Measurements from ENCODE around the gene ZNF750.
A peak's percentile ranks its signal among the peaks of the same experiment; 100 is the strongest.

Gene ZNF750

GRCh38 chr17:82883419-82884031 lies 43.7 kb upstream of the ZNF750 start:
- Histone ChIP-seq H3K27ac (no peak overlapping the region), H3K4me3 (ENCODE audit: low read depth, low read length) (no peak overlapping the region), H3K36me3 (peaks cover 66% of the 10 kb centered on the region), H3K9me3 (ENCODE audit: severe bottlenecking) (no peaks in the 10 kb centered on the region), H3K27me3 (ENCODE audit: insufficient read depth, low read depth, severe bottlenecking) (no peaks in the 10 kb centered on the region)
- TF ChIP-seq CTCF (IDR thresholded peaks at IDR 0.05; ENCODE audit: low read depth, low read length) = no peak
- DNase-seq = no peak

DNA sequence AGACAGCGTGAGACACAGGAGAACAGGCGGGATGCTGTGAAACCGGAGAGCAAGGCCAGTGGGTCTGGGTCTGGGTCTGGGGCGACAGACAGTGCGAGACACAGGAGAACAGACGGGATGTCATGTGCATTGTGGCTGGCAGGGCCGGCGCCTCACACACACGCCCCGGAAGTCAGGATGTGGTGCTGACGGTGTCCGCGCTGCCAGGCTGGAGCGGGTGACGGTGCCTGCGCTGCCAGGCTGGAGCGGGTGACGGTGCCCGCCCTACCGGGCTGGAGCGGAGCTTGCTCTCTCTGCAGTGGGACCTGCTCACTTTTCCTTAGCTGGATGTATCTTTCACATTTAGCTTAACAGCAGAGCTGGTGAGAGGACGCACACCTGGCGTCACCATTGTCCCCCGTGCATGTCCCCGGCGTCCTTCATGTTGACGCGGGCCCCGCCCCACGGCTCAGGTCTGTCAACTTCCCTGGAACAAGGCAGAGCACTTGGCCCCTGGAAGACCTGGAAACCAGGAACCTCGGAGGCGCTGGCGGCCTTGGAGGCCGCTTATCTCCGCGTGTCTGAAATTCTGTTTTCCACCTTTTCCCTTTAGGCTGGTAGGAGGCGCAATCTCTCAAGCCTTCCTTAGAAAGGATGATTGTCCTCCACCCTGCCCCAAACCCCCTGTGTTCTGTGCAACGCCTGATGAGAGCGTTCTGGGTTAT lies 43.0 kb upstream of the ZNF750 start:
- H3K9me3 ChIP-seq (ENCODE audit: severe bottlenecking) = no peaks in the 10 kb centered on the region
- H3K4me3 ChIP-seq (ENCODE audit: low read depth, low read length) = no peak overlapping the region
- no peaks in the 10 kb centered on the region for H3K27me3 ChIP-seq (ENCODE audit: insufficient read depth, low read depth, severe bottlenecking)
- TF ChIP-seq CTCF (IDR thresholded peaks at IDR 0.05; ENCODE audit: low read depth, low read length) = no peak
- peak overlapping the region; percentile 5; the same call in 1 of the 2 replicates for H3K27ac ChIP-seq
- peaks cover 72% of the 10 kb centered on the region for H3K36me3 ChIP-seq
- DNase-seq = no peak

- no peak overlapping the region for H3K4me3 ChIP-seq (ENCODE audit: low read depth, low read length)
- no peaks in the 10 kb centered on the region for H3K9me3 ChIP-seq (ENCODE audit: severe bottlenecking)
- no peak for TF ChIP-seq CTCF (IDR thresholded peaks at IDR 0.05; ENCODE audit: low read depth, low read length)
- H3K27me3 ChIP-seq (ENCODE audit: insufficient read depth, low read depth, severe bottlenecking) = no peaks in the 10 kb centered on the region
- H3K27ac ChIP-seq = peak overlapping the region; percentile 5; the same call in 1 of the 2 replicates
- H3K36me3 ChIP-seq = peaks cover 66% of the 10 kb centered on the region
- peak; percentile 75 for DNase-seq
Measured at GRCh38 chr17:82881900-82882714, 42.3 kb upstream of the ZNF750 start.

DNA sequence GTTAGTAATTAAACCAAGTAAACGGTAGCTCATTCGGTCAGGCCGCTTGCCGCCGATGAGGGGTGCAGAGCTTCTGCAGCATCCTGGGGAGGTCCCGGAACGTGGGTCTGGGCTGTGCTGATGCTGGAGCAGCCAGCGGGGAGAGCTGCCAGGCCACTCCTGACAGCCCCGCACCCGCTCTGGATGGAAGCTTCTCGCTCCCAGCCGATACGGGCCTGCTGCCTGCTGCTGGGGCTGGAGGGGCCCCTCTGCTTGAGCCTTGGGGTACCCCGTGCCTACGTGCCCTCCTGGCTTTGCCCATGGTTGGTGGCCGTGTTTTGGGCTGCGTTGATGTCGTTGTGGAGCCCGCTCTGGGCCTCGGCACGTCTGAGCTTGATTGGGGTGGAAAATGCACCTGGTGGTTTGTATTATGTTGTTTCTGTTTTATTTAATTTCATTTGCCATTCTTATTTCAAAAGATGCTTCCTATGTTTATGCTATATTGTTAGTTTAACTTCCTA lies 41.6 kb upstream of the ZNF750 start:
- no peak overlapping the region; the same call in 1 of the 2 replicates for H3K27ac ChIP-seq
- peaks cover 66% of the 10 kb centered on the region for H3K36me3 ChIP-seq
- no peak for TF ChIP-seq CTCF (IDR thresholded peaks at IDR 0.05; ENCODE audit: low read depth, low read length)
- H3K27me3 ChIP-seq (ENCODE audit: insufficient read depth, low read depth, severe bottlenecking) = no peaks in the 10 kb centered on the region
- H3K9me3 ChIP-seq (ENCODE audit: severe bottlenecking) = no peaks in the 10 kb centered on the region
- no peak overlapping the region for H3K4me3 ChIP-seq (ENCODE audit: low read depth, low read length)
- no peak for DNase-seq

- Histone ChIP-seq H3K4me3 (ENCODE audit: low read depth, low read length) (no peak overlapping the region), H3K36me3 (peaks cover 61% of the 10 kb centered on the region), H3K27me3 (ENCODE audit: insufficient read depth, low read depth, severe bottlenecking) (no peaks in the 10 kb centered on the region), H3K27ac (no peak overlapping the region), H3K9me3 (ENCODE audit: severe bottlenecking) (no peaks in the 10 kb centered on the region)
- TF ChIP-seq CTCF (IDR thresholded peaks at IDR 0.05; ENCODE audit: low read depth, low read length) = no peak
- no peak for DNase-seq
Measured at GRCh38 chr17:82880620-82881323, 41.0 kb upstream of the ZNF750 start.

Data from WERI-Rb-1 (cell line).